B cell (primary cell): Measurements from ENCODE around the gene MOB3B. TPM values are rescaled to one million over a fixed set of nuclear protein-coding genes. Genes with fewer than 3 reads are reported as not detected.

Experiments
- ATAC-seq: fragments of 200-7000 bp; cut with Tn5 transposase; one replicate; pipeline ENCODE4 v1.10.0; 2021; ENCODE audit warnings: low read depth, mild to moderate bottlenecking, moderate number of reproducible peaks, moderate library complexity
- CTCF ChIA-PET: fragments of 350-600 bp; sonication (Branson Sonifier 250); formaldehyde crosslinking; loops from one replicate; lab custom pipeline; 2021; ENCODE audit warnings: antibody characterized with exemption, inconsistent platforms; lab: Charles Lee
- POLR2A ChIA-PET: fragments of 350-600 bp; sonication (Branson Sonifier 250); formaldehyde crosslinking; loops from one replicate; lab custom pipeline; 2021; ENCODE audit warnings: antibody characterized with exemption; lab: Charles Lee
- DNase-seq: peaks from one replicate; pipeline ENCODE4 v3.0.0; 2013
- H2AFZ ChIP-seq: 2 replicates; pipeline ENCODE4 v1.6.1; 2012; ENCODE audit warnings: mild to moderate bottlenecking, low read depth, low read length; ENCODE audit not compliant: insufficient read depth, poor library complexity, severe bottlenecking
- H3K27ac ChIP-seq, 2 donors: 1 replicate in 1 of 2; 2 replicates in 1 of 2; pipeline ENCODE4 v1.5.1; 2012 to 2013; ENCODE audit warnings: low read length in 2 of 2, mild to moderate bottlenecking in 2 of 2, moderate library complexity in 1 of 2
- H3K27me3 ChIP-seq, 4 experiments: fragments of 200-600 bp in 1 of 4; sonication (generic) in 1 of 4; replicated peaks in 1 of 4; 1 replicate in 2 of 4; 2 replicates in 2 of 4; pipeline versions ENCODE4 v1.6.1 to v1.7.0; 2013 to 2016; ENCODE audit warnings: low read length in 3 of 4, mild to moderate bottlenecking in 2 of 4, mixed read lengths in 1 of 4, moderate library complexity in 1 of 4; ENCODE audit not compliant: insufficient read depth in 4 of 4, control insufficient read depth in 3 of 4; ENCODE audit errors: control extremely low read depth in 1 of 4
- H3K36me3 ChIP-seq, 2 experiments: replicated peaks in 1 of 2; 1 replicate in 1 of 2; 2 replicates in 1 of 2; pipeline versions ENCODE4 v1.6.1 to v1.7.1; 2013; ENCODE audit warnings: low read length in 1 of 2; ENCODE audit not compliant: insufficient read depth in 2 of 2, control insufficient read depth in 1 of 2; ENCODE audit errors: control extremely low read depth in 1 of 2, extremely low read depth in 1 of 2
- H3K4me1 ChIP-seq, 2 donors: fragments of 200-600 bp in 1 of 2; sonication (generic) in 1 of 2; 1 replicate in 1 of 2; 2 replicates in 1 of 2; pipeline versions ENCODE4 v1.5.1 to v1.6.1; 2013 to 2017; ENCODE audit warnings: low read length in 2 of 2; ENCODE audit not compliant: control insufficient read depth in 2 of 2, insufficient read depth in 2 of 2
- H3K4me2 ChIP-seq: replicated peaks from 2 replicates; pipeline ENCODE3; 2012; ENCODE audit warnings: mild to moderate bottlenecking, low read depth, low read length; ENCODE audit not compliant: poor library complexity, severe bottlenecking
- H3K4me3 ChIP-seq, 5 experiments: fragments of 200-600 bp in 1 of 5; sonication (generic) in 1 of 5; 1 replicate in 3 of 5; 2 replicates in 2 of 5; pipeline versions ENCODE4 v1.5.1 to v1.7.0; 2011 to 2016; ENCODE audit warnings: low read length in 4 of 5, mild to moderate bottlenecking in 4 of 5, low read depth in 2 of 5, control low read depth in 1 of 5, moderate library complexity in 1 of 5; ENCODE audit not compliant: insufficient read depth in 1 of 5; ENCODE audit errors: control extremely low read depth in 1 of 5, extremely low read depth in 1 of 5
- H3K79me2 ChIP-seq: fragments of 200-600 bp; sonication (generic); one replicate; pipeline ENCODE4 v1.6.0; 2016; ENCODE audit warnings: low read length; ENCODE audit not compliant: control insufficient read depth, insufficient read depth
- H3K9ac ChIP-seq: fragments of 200-600 bp; sonication (generic); 2 replicates; pipeline ENCODE4 v1.6.1; 2017; ENCODE audit warnings: mild to moderate bottlenecking, low read length, moderate library complexity
- H3K9me3 ChIP-seq, 3 donors: one replicate each; pipeline versions ENCODE4 v1.6.1 to v1.7.1; 2013; ENCODE audit warnings: low read length in 2 of 3; ENCODE audit not compliant: control insufficient read depth in 2 of 3, insufficient read depth in 1 of 3; ENCODE audit errors: control extremely low read depth in 1 of 3
- H4K20me1 ChIP-seq: 2 replicates; pipeline ENCODE4 v1.6.0; 2012; ENCODE audit warnings: mild to moderate bottlenecking, low read length; ENCODE audit not compliant: insufficient read depth, control insufficient read depth, poor library complexity, severe bottlenecking
- H3K27ac Mint-ChIP-seq: one replicate; pipeline ENCODE4 v1.8.0; 2021; ENCODE audit warnings: mixed read lengths
- H3K27me3 Mint-ChIP-seq: one replicate; pipeline ENCODE4 v1.8.0; 2021; ENCODE audit warnings: mixed read lengths
- H3K4me1 Mint-ChIP-seq: one replicate; pipeline ENCODE4 v1.8.0; 2021; ENCODE audit warnings: mixed read lengths
- H3K4me3 Mint-ChIP-seq: one replicate; pipeline ENCODE4 v1.8.0; 2021; ENCODE audit warnings: mixed read lengths
- H3K9me3 Mint-ChIP-seq: one replicate; pipeline ENCODE4 v1.8.0; 2022; ENCODE audit warnings: mixed read lengths; ENCODE audit not compliant: insufficient read depth
- EZH2 ChIP-seq: IDR thresholded peaks from 2 replicates; pipeline ENCODE4 v1.6.1; 2012; ENCODE audit warnings: borderline replicate concordance, low read depth, mild to moderate bottlenecking, moderate library complexity, low read length; ENCODE audit not compliant: insufficient read depth, poor library complexity, severe bottlenecking
- WGBS: methylation state at CpG from one replicate; pipeline ENCODE4 v1.1.5; 2013; ENCODE audit warnings: missing lambda C conversion rate; ENCODE audit not compliant: insufficient coverage; 5-methylcytosine and 5-hydroxymethylcytosine counted together
- intact Hi-C: fragments of 100-400 bp; cut with micrococcal nuclease; formaldehyde crosslinking; loops from one replicate; pipeline ENCODE4 v1.10.0; 2022
- polyA plus RNA-seq: library from polyadenylated mRNA; depleted of rRNA; stranded (reverse); fragments of >200 nt; gene quantifications from 2 replicates; pipeline ENCODE4 v1.2.3, GENCODE V29; 2012
- total RNA-seq, 2 donors: library from RNA; stranded (reverse); fragments of 120-200 nt in 1 of 2; gene quantifications; 1 replicate in 1 of 2; 2 replicates in 1 of 2; pipeline versions ENCODE4 v1.2.3 to v1.2.4, GENCODE V29; 2013 to 2022
- TF ChIP-seq, protein P1 (sequence below): fragments of 200-600 bp; IDR thresholded peaks from one replicate; pipeline ENCODE4 v1.8.0; 2022; ENCODE audit warnings: antibody characterized with exemption, mild to moderate bottlenecking

Gene MOB3B
- total and polyA plus RNA-seq, 2 donors (not counting 1 experiment from before 2014, with no cell fraction given): 7.3 to 7.9 TPM

DNA sequence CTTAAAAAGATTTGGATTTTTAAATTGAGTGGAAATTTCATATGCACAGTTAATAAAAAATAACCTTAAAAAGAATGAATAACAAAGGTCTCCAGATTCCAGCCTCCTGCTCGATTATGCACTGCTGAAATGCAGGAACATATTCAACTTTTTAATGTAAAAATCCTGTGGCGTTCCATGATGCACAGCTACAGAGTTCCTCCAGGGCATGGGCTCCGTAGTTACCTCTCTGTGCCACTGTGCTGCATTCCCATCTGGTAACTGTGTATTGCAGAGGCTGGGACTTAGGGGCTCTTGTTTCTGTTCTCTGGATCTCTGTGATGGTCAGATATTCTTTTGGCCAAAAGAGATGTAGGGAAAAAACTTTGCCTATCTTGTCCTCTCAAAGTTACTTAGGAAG, 201.1 kb downstream of the MOB3B start:
- 97% methylated on average over 2 of the region's 3 CpGs for WGBS
- CTCF ChIA-PET: interaction anchor here (0.7 to 2.3 kb wide), 2 partner anchors 218 to 220 kb away, joined by 3 to 14 read pairs; no protein-coding TSS in a partner anchor
- intact Hi-C loops: no loop called here

DNA sequence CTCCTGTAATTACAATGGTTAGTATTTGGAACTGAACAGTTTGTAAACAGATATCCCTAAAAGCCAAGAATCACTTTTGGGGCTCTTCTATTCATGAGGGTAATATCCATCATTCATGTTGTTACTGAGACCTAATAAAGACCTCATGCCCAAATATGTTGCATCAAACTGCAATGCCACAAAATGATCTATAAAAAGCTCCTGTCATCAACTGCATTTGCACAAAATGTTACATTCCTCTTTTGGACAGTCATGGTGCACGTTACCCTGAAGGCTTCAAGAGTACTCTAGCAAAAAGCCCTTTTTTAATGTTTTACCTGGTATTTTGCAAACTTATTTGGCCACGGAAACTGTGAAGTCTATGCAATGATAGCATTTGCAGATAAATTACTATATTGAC, 218.4 kb downstream of the MOB3B start:
- ChIA-PET POLR2A (no interaction called here), CTCF (interaction anchor here (0.6 kb wide), 1 partner anchor 423 kb away, joined by 4 read pairs; no protein-coding TSS in a partner anchor)
- no peaks in the 10 kb centered on the region for H3K4me1 ChIP-seq
- no peaks in the 10 kb centered on the region for H3K9me3 ChIP-seq
- DNase-seq (no peak), ATAC-seq (no peak)
- no peaks in the 10 kb centered on the region for H3K36me3 ChIP-seq
- H2AFZ ChIP-seq: no peak overlapping the region
- no peak overlapping the region for H3K4me3 ChIP-seq
- no peak overlapping the region for H3K27ac ChIP-seq
- no peak overlapping the region for H3K9ac ChIP-seq
- intact Hi-C loops: no loop called here
- no peak overlapping the region for H3K4me3 Mint-ChIP-seq
- H3K4me1 Mint-ChIP-seq: no peaks in the 10 kb centered on the region
- H3K79me2 ChIP-seq: no peaks in the 10 kb centered on the region
- H3K9me3 Mint-ChIP-seq: no peaks in the 10 kb centered on the region
- TF ChIP-seq EZH2: no peak
- TF ChIP-seq, protein P1, sequence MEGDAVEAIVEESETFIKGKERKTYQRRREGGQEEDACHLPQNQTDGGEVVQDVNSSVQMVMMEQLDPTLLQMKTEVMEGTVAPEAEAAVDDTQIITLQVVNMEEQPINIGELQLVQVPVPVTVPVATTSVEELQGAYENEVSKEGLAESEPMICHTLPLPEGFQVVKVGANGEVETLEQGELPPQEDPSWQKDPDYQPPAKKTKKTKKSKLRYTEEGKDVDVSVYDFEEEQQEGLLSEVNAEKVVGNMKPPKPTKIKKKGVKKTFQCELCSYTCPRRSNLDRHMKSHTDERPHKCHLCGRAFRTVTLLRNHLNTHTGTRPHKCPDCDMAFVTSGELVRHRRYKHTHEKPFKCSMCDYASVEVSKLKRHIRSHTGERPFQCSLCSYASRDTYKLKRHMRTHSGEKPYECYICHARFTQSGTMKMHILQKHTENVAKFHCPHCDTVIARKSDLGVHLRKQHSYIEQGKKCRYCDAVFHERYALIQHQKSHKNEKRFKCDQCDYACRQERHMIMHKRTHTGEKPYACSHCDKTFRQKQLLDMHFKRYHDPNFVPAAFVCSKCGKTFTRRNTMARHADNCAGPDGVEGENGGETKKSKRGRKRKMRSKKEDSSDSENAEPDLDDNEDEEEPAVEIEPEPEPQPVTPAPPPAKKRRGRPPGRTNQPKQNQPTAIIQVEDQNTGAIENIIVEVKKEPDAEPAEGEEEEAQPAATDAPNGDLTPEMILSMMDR: no peak
- H4K20me1 ChIP-seq: no peaks in the 10 kb centered on the region
- H3K4me2 ChIP-seq: no peak overlapping the region
- no CpG with 5 or more reads among the region's 2 CpGs for WGBS
- no peak overlapping the region for H3K27ac Mint-ChIP-seq
- H3K27me3 Mint-ChIP-seq: peaks cover 4% of the 10 kb centered on the region
- no peaks in the 10 kb centered on the region for H3K27me3 ChIP-seq

More for the DNA sequence above, 201.1 kb downstream of the MOB3B start:
- Mint-ChIP-seq H3K27me3 (no peaks in the 10 kb centered on the region), H3K9me3 (no peaks in the 10 kb centered on the region), H3K4me1 (peaks cover 3% of the 10 kb centered on the region), H3K27ac (no peak overlapping the region), H3K4me3 (no peak overlapping the region)
- no peak for ATAC-seq
- POLR2A ChIA-PET: no interaction called here
- no peak overlapping the region for H3K9ac ChIP-seq
- peaks cover 3 to 5% of the 10 kb centered on the region in 2 donors for H3K4me1 ChIP-seq
- no peaks in the 10 kb centered on the region for H3K27me3 ChIP-seq
- peaks cover 0 to 11% (median 0%) of the 10 kb centered on the region in 3 donors for H3K9me3 ChIP-seq
- no peak overlapping the region for H3K4me3 ChIP-seq
- H3K79me2 ChIP-seq: peaks cover 3% of the 10 kb centered on the region
- no peak overlapping the region for H3K4me2 ChIP-seq
- H3K27ac ChIP-seq: no peak overlapping the region
- peaks cover 6 to 35% of the 10 kb centered on the region in 2 experiments for H3K36me3 ChIP-seq
- no peak overlapping the region for H2AFZ ChIP-seq
- no peak for DNase-seq
- TF ChIP-seq EZH2: no peak
- TF ChIP-seq, protein P1: no peak
- no peaks in the 10 kb centered on the region for H4K20me1 ChIP-seq
